GM23338 (cell line): ENCODE data around the gene P2RX4. TPM values are rescaled to one million over a fixed set of nuclear protein-coding genes. Genes with fewer than 3 reads are reported as not detected.

Experiments used
- ATAC-seq: fragments of 200-7000 bp; cut with Tn5 transposase; 3 replicates; pipeline ENCODE4 v1.9.1; 2020
- DNase-seq: peaks from one replicate; pipeline ENCODE4 v3.0.0-alpha.2; 2015; ENCODE audit warnings: low spot score
- H2AFZ ChIP-seq: fragments of 200-600 bp; sonication (generic); 2 replicates; pipeline ENCODE4 v1.8.0; 2016; ENCODE audit warnings: antibody characterized with exemption, mild to moderate bottlenecking, moderate library complexity
- H3F3A ChIP-seq: fragments of 200-600 bp; sonication (generic); replicated peaks from 2 replicates; pipeline ENCODE4 v1.8.0; 2017; ENCODE audit warnings: antibody characterized with exemption, mixed run types, low read depth
- H3K27ac ChIP-seq: fragments of 200-600 bp; sonication (generic); 2 replicates; pipeline ENCODE4 v1.6.1; 2016; ENCODE audit warnings: low read depth
- H3K27me3 ChIP-seq: fragments of 200-600 bp; sonication (generic); 2 replicates; pipeline ENCODE4 v1.8.0; 2016; ENCODE audit warnings: mild to moderate bottlenecking, mixed run types, moderate library complexity; ENCODE audit not compliant: insufficient read depth
- H3K36me3 ChIP-seq: fragments of 200-600 bp; sonication (generic); 2 replicates; pipeline ENCODE4 v1.8.0; 2016; ENCODE audit warnings: mild to moderate bottlenecking; ENCODE audit not compliant: insufficient read depth
- H3K4me1 ChIP-seq: fragments of 200-600 bp; sonication (generic); 2 replicates; pipeline ENCODE4 v1.8.0; 2016; ENCODE audit warnings: mild to moderate bottlenecking, moderate library complexity; ENCODE audit not compliant: insufficient read depth
- H3K4me2 ChIP-seq: fragments of 200-600 bp; sonication (generic); 2 replicates; pipeline ENCODE4 v1.7.1; 2017; ENCODE audit warnings: mixed run types
- H3K4me3 ChIP-seq: fragments of 200-600 bp; sonication (generic); 2 replicates; pipeline ENCODE4 v1.6.1; 2016; ENCODE audit warnings: mixed run types
- H3K79me2 ChIP-seq: fragments of 200-600 bp; sonication (generic); replicated peaks from 2 replicates; pipeline ENCODE4 v1.8.0; 2017; ENCODE audit warnings: mild to moderate bottlenecking; ENCODE audit not compliant: insufficient read depth
- H3K9me2 ChIP-seq: fragments of 200-600 bp; sonication (generic); 2 replicates; pipeline ENCODE4 v1.8.0; 2017; ENCODE audit not compliant: insufficient read depth
- H4K20me1 ChIP-seq: fragments of 200-600 bp; sonication (generic); replicated peaks from 2 replicates; pipeline ENCODE4 v1.8.0; 2017; ENCODE audit warnings: mild to moderate bottlenecking; ENCODE audit not compliant: insufficient read depth
- H3K27ac Mint-ChIP-seq: 2 replicates; pipeline ENCODE4 v1.8.0; 2020; ENCODE audit warnings: inconsistent platforms, mild to moderate bottlenecking, moderate library complexity, mixed read lengths
- H3K27me3 Mint-ChIP-seq: 3 replicates; pipeline ENCODE4 v1.8.0; 2022; ENCODE audit warnings: low read depth, mild to moderate bottlenecking, moderate library complexity, mixed read lengths, inconsistent platforms; ENCODE audit not compliant: insufficient read depth, poor library complexity
- H3K36me3 Mint-ChIP-seq: 3 replicates; pipeline ENCODE4 v1.8.0; 2021; ENCODE audit warnings: low read depth, mild to moderate bottlenecking, inconsistent platforms, moderate library complexity, mixed read lengths
- H3K4me1 Mint-ChIP-seq: 3 replicates; pipeline ENCODE4 v1.8.0; 2020; ENCODE audit warnings: mild to moderate bottlenecking, inconsistent platforms, mixed read lengths
- H3K4me3 Mint-ChIP-seq: 3 replicates; pipeline ENCODE4 v1.8.0; 2021; ENCODE audit warnings: moderate library complexity, mild to moderate bottlenecking, inconsistent platforms, mixed read lengths
- H3K9me3 Mint-ChIP-seq: 3 replicates; pipeline ENCODE4 v1.8.0; 2020; ENCODE audit warnings: moderate library complexity, mild to moderate bottlenecking, inconsistent platforms, mixed read lengths
- CREB1 ChIP-seq: fragments of 250-450 bp; sonication (Bioruptor Pico); IDR thresholded peaks from 2 replicates; pipeline ENCODE4 v1.5.0; 2020; ENCODE audit warnings: low read depth, mild to moderate bottlenecking, moderate library complexity
- ETS1 ChIP-seq: IDR thresholded peaks from 2 replicates; pipeline ENCODE4 v1.6.1; 2016; ENCODE audit warnings: antibody characterized with exemption
- EZH2 ChIP-seq: fragments of 200-600 bp; sonication (generic); IDR thresholded peaks from one replicate; pipeline ENCODE4 v1.8.0; 2017; ENCODE audit warnings: antibody characterized with exemption, mild to moderate bottlenecking, low read depth; ENCODE audit not compliant: unreplicated experiment
- EZH2phosphoT487 ChIP-seq: fragments of 200-600 bp; sonication (generic); IDR thresholded peaks from one replicate; pipeline ENCODE4 v1.8.1; 2018; ENCODE audit warnings: antibody characterized with exemption; ENCODE audit not compliant: unreplicated experiment
- JUNB ChIP-seq: IDR thresholded peaks from one replicate; pipeline ENCODE4 v1.6.1; 2016; ENCODE audit warnings: antibody characterized with exemption; ENCODE audit not compliant: unreplicated experiment
- REST ChIP-seq: IDR thresholded peaks from one replicate; pipeline ENCODE4 v1.6.1; 2018; ENCODE audit warnings: antibody characterized with exemption; ENCODE audit not compliant: unreplicated experiment
- STAT1 ChIP-seq: IDR thresholded peaks from one replicate; pipeline ENCODE4 v1.6.1; 2016; ENCODE audit warnings: antibody characterized with exemption; ENCODE audit not compliant: unreplicated experiment
- ZNF114 ChIP-seq: fragments of 250-450 bp; sonication (Bioruptor Pico); IDR thresholded peaks from 2 replicates; pipeline ENCODE4 v1.5.0; 2020; ENCODE audit warnings: mild to moderate bottlenecking, moderate library complexity
- ZNF331 ChIP-seq: fragments of 250-450 bp; sonication (Bioruptor Pico); IDR thresholded peaks from 2 replicates; pipeline ENCODE4 v1.5.0; 2020; ENCODE audit warnings: low read depth, mild to moderate bottlenecking, moderate library complexity
- polyA plus RNA-seq: library from polyadenylated mRNA; unstranded; fragments of >200 nt; fragmentation: Nextera tagmentation; extraction: Ambion mirVana; gene quantifications from 2 replicates; pipeline ENCODE4 v1.2.1, GENCODE V29; 2016
- total RNA-seq: library from RNA; depleted of rRNA; stranded (reverse); fragments of >200 nt; shearing (Covaris generic); gene quantifications from 2 replicates; pipeline ENCODE4 v1.2.3, GENCODE V29; 2014
- TF ChIP-seq, protein P1 (sequence below), 2 experiments: fragments of 200-600 bp in 1 of 2; sonication (generic) in 1 of 2; conservative IDR thresholded peaks; 2 replicates each; pipeline versions ENCODE4 v1.5.1 to v1.6.1; 2016 to 2017; ENCODE audit warnings: antibody characterized with exemption in 2 of 2, low read depth in 2 of 2, mild to moderate bottlenecking in 2 of 2, moderate library complexity in 1 of 2

P2RX4 gene
- total and polyA plus RNA-seq, 2 experiments from 2014 or later, result 5.6 to 18.9 TPM

- Mint-ChIP-seq H3K36me3 (no peaks in the 10 kb centered on the region), H3K27me3 (peaks cover 8% of the 10 kb centered on the region), H3K27ac (no peak overlapping the region), H3K9me3 (no peaks in the 10 kb centered on the region), H3K4me3 (no peak overlapping the region), H3K4me1 (no peaks in the 10 kb centered on the region)
- DNase-seq (peak; percentile 23), ATAC-seq (no peak)
- Histone ChIP-seq H3K36me3 (no peaks in the 10 kb centered on the region), H3K9me2 (0 out of 2 replicates have a peak, but pooled peaks cover 3% of the 10 kb centered on the region), H3K4me2 (no peak overlapping the region), H4K20me1 (no peaks in the 10 kb centered on the region), H3K4me3 (no peak overlapping the region), H3K27ac (no peak overlapping the region), H3K79me2 (no peaks in the 10 kb centered on the region), H3K27me3 (no peaks in the 10 kb centered on the region), H3K4me1 (no peaks in the 10 kb centered on the region), H2AFZ (peak overlapping the region; percentile 63; the same call in 1 of the 2 replicates), H3F3A (no peaks in the 10 kb centered on the region)
- TF ChIP-seq ETS1, result no peak
Observed at GRCh38 chr12:121167232-121167820, 42.6 kb upstream of the P2RX4 start.

GRCh38 chr12:121167951-121168350, 42.0 kb upstream of the P2RX4 start:
- H3K36me3 Mint-ChIP-seq, result no peaks in the 10 kb centered on the region
- H3K27me3 ChIP-seq, result no peaks in the 10 kb centered on the region
- H3K9me3 Mint-ChIP-seq, result no peaks in the 10 kb centered on the region
- no peaks in the 10 kb centered on the region for H3K4me1 ChIP-seq
- H3K27me3 Mint-ChIP-seq, result peaks cover 8% of the 10 kb centered on the region
- no peaks in the 10 kb centered on the region for H4K20me1 ChIP-seq
- ATAC-seq (no peak), DNase-seq (no peak)
- no peak overlapping the region for H3K4me3 ChIP-seq
- H3K4me2 ChIP-seq, result no peak overlapping the region
- H3F3A ChIP-seq, result no peaks in the 10 kb centered on the region
- H3K4me3 Mint-ChIP-seq, result no peak overlapping the region
- H3K27ac Mint-ChIP-seq, result no peak overlapping the region
- H2AFZ ChIP-seq, result no peak overlapping the region
- no peaks in the 10 kb centered on the region for H3K4me1 Mint-ChIP-seq
- H3K79me2 ChIP-seq, result no peaks in the 10 kb centered on the region
- H3K27ac ChIP-seq, result no peak overlapping the region
- H3K9me2 ChIP-seq, result 0 out of 2 replicates have a peak, but pooled peaks cover 3% of the 10 kb centered on the region
- H3K36me3 ChIP-seq, result no peaks in the 10 kb centered on the region
- no peak for TF ChIP-seq EZH2
- TF ChIP-seq STAT1, result no peak
- TF ChIP-seq ZNF331, result no peak
- TF ChIP-seq JUNB, result no peak
- no peak for TF ChIP-seq EZH2phosphoT487
- TF ChIP-seq REST, result no peak
- TF ChIP-seq CREB1 (CRISPR knock-in tag), result no peak
- TF ChIP-seq, protein P1, sequence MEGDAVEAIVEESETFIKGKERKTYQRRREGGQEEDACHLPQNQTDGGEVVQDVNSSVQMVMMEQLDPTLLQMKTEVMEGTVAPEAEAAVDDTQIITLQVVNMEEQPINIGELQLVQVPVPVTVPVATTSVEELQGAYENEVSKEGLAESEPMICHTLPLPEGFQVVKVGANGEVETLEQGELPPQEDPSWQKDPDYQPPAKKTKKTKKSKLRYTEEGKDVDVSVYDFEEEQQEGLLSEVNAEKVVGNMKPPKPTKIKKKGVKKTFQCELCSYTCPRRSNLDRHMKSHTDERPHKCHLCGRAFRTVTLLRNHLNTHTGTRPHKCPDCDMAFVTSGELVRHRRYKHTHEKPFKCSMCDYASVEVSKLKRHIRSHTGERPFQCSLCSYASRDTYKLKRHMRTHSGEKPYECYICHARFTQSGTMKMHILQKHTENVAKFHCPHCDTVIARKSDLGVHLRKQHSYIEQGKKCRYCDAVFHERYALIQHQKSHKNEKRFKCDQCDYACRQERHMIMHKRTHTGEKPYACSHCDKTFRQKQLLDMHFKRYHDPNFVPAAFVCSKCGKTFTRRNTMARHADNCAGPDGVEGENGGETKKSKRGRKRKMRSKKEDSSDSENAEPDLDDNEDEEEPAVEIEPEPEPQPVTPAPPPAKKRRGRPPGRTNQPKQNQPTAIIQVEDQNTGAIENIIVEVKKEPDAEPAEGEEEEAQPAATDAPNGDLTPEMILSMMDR (conservative IDR thresholded peaks at IDR 0.05; ENCODE audit: low read depth in 2 of 2), result no peak
- TF ChIP-seq ZNF114 (CRISPR knock-in tag), result no peak
- TF ChIP-seq ETS1, result no peak
